Suprapubic skin (tissue), 4 donors: ENCODE results near the gene ANOS1. TPM values are rescaled to one million over a fixed set of nuclear protein-coding genes. Genes with fewer than 3 reads are reported as not detected.

Experiments used
- DNase-seq, 2 donors: peaks; one replicate each; pipeline ENCODE4 v3.0.0-alpha.2; 2019; ENCODE audit warnings: low spot score in 2 of 2
- H3K27ac ChIP-seq: fragments of 200-600 bp; sonication (generic); one replicate; pipeline ENCODE4 v1.5.1; 2019
- H3K27me3 ChIP-seq: fragments of 200-600 bp; sonication (generic); one replicate; pipeline ENCODE4 v1.5.1; 2019
- H3K36me3 ChIP-seq: fragments of 200-600 bp; sonication (generic); one replicate; pipeline ENCODE4 v1.5.1; 2019
- H3K4me1 ChIP-seq: fragments of 200-600 bp; sonication (generic); one replicate; pipeline ENCODE4 v1.5.1; 2019
- H3K4me3 ChIP-seq: fragments of 200-600 bp; sonication (generic); one replicate; pipeline ENCODE4 v1.5.1; 2019; ENCODE audit warnings: mild to moderate bottlenecking
- H3K9me3 ChIP-seq: fragments of 200-600 bp; sonication (generic); one replicate; pipeline ENCODE4 v1.5.1; 2019
- CTCF ChIP-seq, 2 donors: fragments of 200-600 bp in 1 of 2; fragments of 450-650 bp in 1 of 2; sonication (generic) in 1 of 2; IDR thresholded peaks; one replicate each; pipeline ENCODE4 v1.5.1; 2016 to 2019; ENCODE audit warnings: antibody characterized with exemption in 2 of 2, mild to moderate bottlenecking in 1 of 2, moderate library complexity in 1 of 2
- EP300 ChIP-seq: sonication (generic); formaldehyde crosslinking; IDR thresholded peaks from one replicate; pipeline ENCODE4 v1.6.1; 2017; ENCODE audit warnings: antibody characterized with exemption
- POLR2A ChIP-seq, 2 donors: fragments of 450-650 bp; IDR thresholded peaks; one replicate each; pipeline ENCODE4 v1.6.1; 2017; ENCODE audit warnings: antibody characterized with exemption in 2 of 2, mild to moderate bottlenecking in 2 of 2, moderate library complexity in 2 of 2
- POLR2AphosphoS5 ChIP-seq, 3 donors: sonication (generic); formaldehyde crosslinking; IDR thresholded peaks; one replicate each; pipeline ENCODE4 v1.6.1; 2017; ENCODE audit warnings: antibody characterized with exemption in 3 of 3
- WGBS: methylation state at CpG from one replicate; pipeline ENCODE4 v1.1.5; 2018; 5-methylcytosine and 5-hydroxymethylcytosine counted together
- total RNA-seq, 4 donors: library from RNA; depleted of rRNA; stranded (reverse); fragments of >200 nt; gene quantifications; one replicate each; pipeline ENCODE4 v1.1.0, GENCODE V29; 2016

Gene ANOS1
- total RNA-seq, 4 donors from 2014 or later, result 3.8 to 9.7 (median 5.7) TPM

- TF ChIP-seq EP300 (no peak), POLR2A (IDR thresholded peaks at IDR 0.05) (no peak), POLR2AphosphoS5 (IDR thresholded peaks at IDR 0.05) (no peak), CTCF (IDR thresholded peaks at IDR 0.05) (no peak)
- no peaks in the 10 kb centered on the region for H3K9me3 ChIP-seq
- H3K4me1 ChIP-seq, result no peaks in the 10 kb centered on the region
- no peak overlapping the region for H3K27ac ChIP-seq
- no peaks in the 10 kb centered on the region for H3K36me3 ChIP-seq
- DNase-seq, result no peak
- no peak overlapping the region for H3K4me3 ChIP-seq
- 63% methylated on average over 7 of the region's 7 CpGs for WGBS
- no peaks in the 10 kb centered on the region for H3K27me3 ChIP-seq
These were observed 7.6 kb downstream of the ANOS1 start for GRCh38 chrX:8724300-8724699.

GRCh38 chrX:8721536-8721935, 10.4 kb downstream of the ANOS1 start:
- DNase-seq, result no peak
- H3K36me3 ChIP-seq, result no peaks in the 10 kb centered on the region
- no peak overlapping the region for H3K4me3 ChIP-seq
- no peak overlapping the region for H3K27ac ChIP-seq
- no peaks in the 10 kb centered on the region for H3K9me3 ChIP-seq
- TF ChIP-seq POLR2A (IDR thresholded peaks at IDR 0.05) (no peak), EP300 (no peak), CTCF (IDR thresholded peaks at IDR 0.05) (no peak), POLR2AphosphoS5 (IDR thresholded peaks at IDR 0.05) (no peak)
- 76% methylated on average over 2 of the region's 2 CpGs for WGBS
- no peaks in the 10 kb centered on the region for H3K4me1 ChIP-seq
- H3K27me3 ChIP-seq, result no peaks in the 10 kb centered on the region

- no peak for TF ChIP-seq CTCF (IDR thresholded peaks at IDR 0.05)
- no peak for TF ChIP-seq POLR2A (IDR thresholded peaks at IDR 0.05)
- no peak for TF ChIP-seq EP300
- TF ChIP-seq POLR2AphosphoS5 (IDR thresholded peaks at IDR 0.05), result no peak
- no peak overlapping the region for H3K27ac ChIP-seq
- 82% methylated on average over 6 of the region's 6 CpGs for WGBS
- H3K9me3 ChIP-seq, result no peaks in the 10 kb centered on the region
- DNase-seq, result no peak
- no peaks in the 10 kb centered on the region for H3K27me3 ChIP-seq
- H3K36me3 ChIP-seq, result no peaks in the 10 kb centered on the region
- H3K4me1 ChIP-seq, result no peaks in the 10 kb centered on the region
- no peak overlapping the region for H3K4me3 ChIP-seq
These were observed 11.8 kb downstream of the ANOS1 start for GRCh38 chrX:8720136-8720535.

GRCh38 chrX:8717354-8717753, 14.6 kb downstream of the ANOS1 start:
- Histone ChIP-seq H3K4me3 (no peak overlapping the region), H3K9me3 (no peaks in the 10 kb centered on the region), H3K27ac (no peak overlapping the region), H3K36me3 (no peaks in the 10 kb centered on the region), H3K4me1 (no peaks in the 10 kb centered on the region), H3K27me3 (no peaks in the 10 kb centered on the region)
- TF ChIP-seq POLR2A (IDR thresholded peaks at IDR 0.05), result no peak
- TF ChIP-seq EP300, result no peak
- no peak for TF ChIP-seq POLR2AphosphoS5 (IDR thresholded peaks at IDR 0.05)
- no peak for TF ChIP-seq CTCF (IDR thresholded peaks at IDR 0.05)
- DNase-seq, result no peak
- 82% methylated on average over 2 of the region's 2 CpGs for WGBS

GRCh38 chrX:8714164-8714563, 17.8 kb downstream of the ANOS1 start:
- H3K4me3 ChIP-seq, result no peak overlapping the region
- H3K9me3 ChIP-seq, result no peaks in the 10 kb centered on the region
- H3K27ac ChIP-seq, result no peak overlapping the region
- 62% methylated on average over 3 of the region's 3 CpGs for WGBS
- H3K36me3 ChIP-seq, result no peaks in the 10 kb centered on the region
- no peaks in the 10 kb centered on the region for H3K27me3 ChIP-seq
- H3K4me1 ChIP-seq, result no peaks in the 10 kb centered on the region
- TF ChIP-seq CTCF (IDR thresholded peaks at IDR 0.05) (no peak), EP300 (no peak), POLR2AphosphoS5 (IDR thresholded peaks at IDR 0.05) (no peak)
- no peak for DNase-seq
